ENCODE measurements around the gene TNP2.

The TNP2 gene

GRCh38 chr16:11268921-11269375 is at the start of gene TNP2:
Gene TNP2, minus strand, starts transcription at chr16:11269325. Its CDS starts 63 bp downstream, at chr16:11269262.
- no peak for DNase-seq

DNA sequence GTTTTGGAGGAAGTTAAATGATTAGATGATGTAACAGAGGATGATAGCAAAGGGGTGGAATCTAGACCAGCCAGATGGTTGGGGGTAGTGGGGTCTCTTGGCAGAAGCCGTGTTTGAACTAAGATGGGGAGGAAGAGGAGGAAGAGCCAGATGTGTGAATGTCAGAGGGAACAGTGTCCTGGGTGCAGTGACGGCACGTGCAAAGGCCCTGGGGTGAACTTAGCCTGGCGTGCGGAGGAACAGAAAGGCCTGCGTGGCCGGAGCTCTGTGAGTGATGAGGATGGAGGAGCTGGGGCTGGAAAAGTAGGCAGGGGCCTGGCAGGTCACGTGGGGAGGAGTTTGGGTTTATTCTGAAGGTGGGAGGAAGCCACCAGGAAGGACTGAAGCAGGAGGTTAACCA is 49.7 kb upstream of the TNP2 start:
- no peak for DNase-seq

DNA sequence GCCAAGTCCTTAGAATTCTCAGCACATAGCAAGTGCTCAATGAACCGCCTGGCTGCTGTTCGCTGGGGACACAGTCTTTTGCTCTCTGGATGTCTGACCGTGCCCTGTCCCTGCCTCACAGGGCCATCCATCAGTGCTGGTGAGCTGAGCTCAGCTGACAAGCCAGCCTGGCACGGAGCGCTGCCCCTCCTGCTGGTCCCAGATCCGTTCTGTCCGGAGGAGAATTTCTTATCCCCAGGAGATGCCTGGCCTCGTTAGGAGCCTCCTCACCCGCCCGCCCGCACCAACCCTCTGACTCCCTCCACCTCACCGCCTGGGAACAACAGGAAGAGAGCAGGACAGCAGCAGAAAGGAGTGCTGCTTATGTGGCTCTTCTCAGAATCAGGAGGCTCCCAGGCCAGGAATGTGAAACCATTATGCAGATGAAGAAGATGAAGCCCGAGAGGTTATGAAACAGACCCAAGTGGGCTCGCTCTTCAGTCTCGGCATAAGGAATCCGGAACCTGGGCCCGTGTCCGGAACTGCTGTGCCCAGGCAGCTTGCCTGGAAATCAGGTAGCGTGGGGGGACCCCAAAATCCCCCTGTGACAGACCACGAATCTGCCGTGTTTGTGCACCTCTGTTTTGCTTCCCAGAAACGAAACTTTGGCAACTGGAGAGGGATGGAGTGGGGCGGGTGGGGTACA is 47.3 kb upstream of the TNP2 start:
- no peak for DNase-seq

DNA sequence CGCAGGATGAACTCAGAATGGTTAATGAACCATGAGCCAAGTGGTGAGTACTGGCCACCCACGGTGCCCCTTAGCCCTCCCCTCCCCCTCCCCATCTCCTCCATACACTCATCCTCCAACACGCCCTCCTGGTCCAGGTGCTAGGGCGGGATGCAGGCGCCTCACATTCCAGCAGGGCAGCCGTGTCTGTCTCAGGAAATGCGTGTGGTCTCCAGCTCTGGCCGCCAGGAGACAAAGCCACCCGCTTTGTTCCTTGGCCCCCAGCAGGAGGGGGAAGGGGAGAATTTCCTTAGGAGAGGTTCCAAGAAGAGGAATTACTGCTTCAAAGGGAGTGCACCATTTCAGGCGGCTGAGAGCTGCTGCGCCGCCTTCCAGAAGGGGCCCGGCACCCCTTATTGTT is 46.4 kb upstream of the TNP2 start:
- no peak for DNase-seq

- no peak for DNase-seq
These were observed 45.3 kb upstream of the TNP2 start for GRCh38 chr16:11314309-11314894.

DNA sequence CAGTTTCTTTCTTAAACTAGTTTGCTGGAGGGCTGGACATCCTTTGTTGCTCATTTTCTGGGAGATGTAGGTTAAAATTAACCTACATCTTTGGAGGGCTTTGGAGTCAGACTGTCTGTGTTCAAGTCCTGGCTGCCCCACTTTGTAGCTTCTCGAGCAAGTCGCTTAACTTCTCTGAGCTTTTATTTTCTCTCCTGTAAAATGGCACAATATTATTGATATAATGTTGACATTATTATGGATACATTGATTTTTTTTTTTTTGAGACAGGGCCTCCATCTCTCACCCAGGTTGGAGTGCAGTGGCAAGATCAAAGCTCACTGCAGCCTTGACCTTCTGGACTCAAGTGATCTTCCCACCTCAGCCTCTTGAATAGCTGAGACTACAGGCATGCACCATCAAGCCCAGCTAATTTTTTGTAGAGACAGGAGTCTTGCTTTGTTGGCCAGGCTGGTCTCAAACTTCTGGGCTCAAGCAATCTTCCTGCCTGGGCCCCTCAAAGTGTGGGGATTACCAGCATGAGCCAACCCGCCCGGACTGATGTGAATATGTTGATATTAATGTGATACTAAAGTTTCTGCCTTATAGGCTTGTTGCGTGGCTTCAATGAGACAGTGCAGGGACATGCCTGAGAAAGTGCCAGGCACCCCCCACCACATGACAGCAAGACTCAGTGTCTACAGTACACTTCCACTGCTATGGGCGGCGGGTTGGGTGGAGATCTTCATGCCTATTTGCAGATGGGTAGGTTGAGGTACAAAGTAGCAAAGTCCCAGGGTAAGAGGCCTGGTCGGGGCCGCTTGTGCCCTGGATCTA is 44.6 kb upstream of the TNP2 start:
- no peak for DNase-seq

DNA sequence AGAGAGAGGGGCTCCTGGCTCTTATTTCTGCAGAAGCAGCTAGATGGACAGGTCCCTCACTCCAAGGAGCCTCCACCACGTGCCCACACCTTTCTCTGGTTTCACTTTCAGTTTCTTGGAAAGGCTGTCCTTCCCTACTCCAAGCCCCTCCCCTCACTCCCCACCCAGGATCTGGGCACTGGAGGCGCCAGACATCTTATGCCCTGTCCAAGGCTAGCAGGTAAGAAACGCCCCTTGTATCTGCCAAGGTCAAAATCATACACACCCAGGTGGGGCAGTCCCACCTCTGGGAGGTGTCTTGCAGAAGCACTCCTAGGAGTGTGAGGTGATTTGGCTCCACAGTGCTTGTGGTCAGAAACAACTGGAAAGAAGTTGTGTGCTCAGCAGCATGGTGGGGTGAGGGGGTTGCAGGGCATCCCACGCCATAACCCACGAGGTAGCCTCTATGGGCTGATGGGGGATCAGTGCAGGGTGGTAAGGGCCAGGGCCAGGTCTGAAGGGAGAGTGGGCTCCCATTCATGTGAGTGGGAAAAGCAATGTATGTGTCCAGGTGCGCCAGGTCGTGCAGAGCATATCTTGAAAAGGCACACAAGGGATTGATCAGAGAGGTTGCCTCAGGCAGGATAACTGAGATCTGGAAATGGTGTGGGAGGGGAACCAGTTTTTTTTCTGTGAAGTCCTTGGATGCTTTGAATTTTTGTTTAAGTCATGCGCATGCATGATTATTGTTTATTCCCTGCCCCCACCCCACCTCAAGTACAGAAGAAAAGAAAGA is 43.8 kb upstream of the TNP2 start:
- no peak for DNase-seq

- peak; percentile 20 to 25 for DNase-seq
These were observed 42.0 kb upstream of the TNP2 start for GRCh38 chr16:11310997-11311561.

GRCh38 chr16:11310634-11310977 is 41.5 kb upstream of the TNP2 start:
- DNase-seq = no peak

GRCh38 chr16:11309895-11310633 is 40.9 kb upstream of the TNP2 start:
- DNase-seq = no peak

DNA sequence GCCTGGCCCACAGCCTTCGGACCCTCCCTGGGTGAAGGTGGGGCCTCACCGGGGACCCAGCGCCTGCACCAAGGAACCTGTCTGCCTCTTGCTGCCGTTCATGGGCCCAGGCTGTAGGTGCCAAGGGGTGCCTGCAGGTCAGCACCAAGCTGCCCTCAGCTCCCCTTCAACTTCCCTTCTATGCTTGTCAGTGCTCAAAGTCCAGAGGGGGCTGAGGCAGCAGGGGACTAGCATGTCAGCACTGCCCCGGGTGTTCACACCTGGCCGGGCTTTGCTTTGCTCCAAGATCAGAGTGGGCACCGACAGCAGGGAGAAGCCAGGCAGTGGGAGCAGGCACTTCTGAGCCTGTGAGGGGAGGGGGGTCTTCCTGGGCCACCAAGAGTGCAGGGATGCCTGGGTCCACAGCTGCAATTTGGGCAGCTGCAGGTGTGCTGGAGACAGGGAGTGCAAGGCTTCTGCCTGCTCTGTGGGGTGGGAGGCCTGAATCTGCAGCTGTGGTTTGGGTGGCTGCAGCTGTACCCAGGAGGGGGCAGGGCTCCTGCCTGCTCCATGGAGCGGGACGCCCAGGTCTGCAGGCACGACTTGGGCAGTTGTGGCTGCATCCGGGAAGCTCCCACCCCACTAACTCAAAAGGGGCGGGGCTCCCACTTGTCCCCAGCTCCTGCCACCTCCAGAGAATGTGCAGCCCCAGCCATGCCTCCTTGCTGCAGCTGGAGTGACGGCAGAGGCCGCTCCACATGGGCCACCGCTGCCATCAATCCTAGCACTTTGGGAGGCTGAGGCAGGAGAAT is 39.6 kb upstream of the TNP2 start:
- DNase-seq = no peak

DNA sequence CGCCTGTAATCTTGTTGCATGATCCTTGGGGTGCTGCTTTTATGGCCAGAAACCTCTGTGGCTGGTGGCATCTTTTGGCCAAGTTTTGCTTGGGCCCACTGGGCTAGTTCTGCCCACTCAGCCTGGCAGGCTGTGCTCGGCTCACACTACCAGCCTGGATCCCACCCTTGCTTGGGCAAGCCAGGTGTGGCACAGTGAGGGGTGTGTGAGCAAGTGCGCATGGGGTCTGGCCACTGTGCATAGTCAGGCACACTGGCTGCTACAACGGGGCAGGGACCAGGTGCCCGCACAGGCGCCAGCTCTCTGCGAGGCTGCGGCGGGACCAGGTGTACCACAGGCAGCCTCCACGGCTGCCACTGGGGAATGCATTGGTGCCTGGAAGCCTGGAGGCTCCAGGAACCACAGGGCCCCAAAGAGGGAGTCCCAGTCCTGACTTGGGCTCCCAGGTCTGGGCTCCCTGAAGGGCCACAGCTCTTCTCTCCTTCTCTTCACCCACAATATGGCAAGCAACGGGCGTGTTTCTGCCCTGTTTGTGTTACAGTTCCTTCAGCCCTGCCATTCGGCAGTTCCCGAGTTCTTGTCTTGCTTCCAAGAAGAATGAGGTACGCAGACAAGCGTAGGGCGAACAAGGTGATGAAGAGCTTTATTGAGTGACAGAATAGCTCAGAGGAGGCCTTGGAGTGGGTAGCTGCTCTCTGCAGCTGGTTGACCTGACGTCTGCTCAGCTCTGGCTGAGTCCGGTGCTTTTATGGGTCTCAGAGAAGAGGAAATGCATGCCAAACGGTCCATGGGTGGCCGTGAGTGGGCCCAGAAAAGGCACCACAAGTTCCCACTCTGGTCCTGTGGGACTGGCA is 38.7 kb upstream of the TNP2 start:
- DNase-seq = no peak

DNA sequence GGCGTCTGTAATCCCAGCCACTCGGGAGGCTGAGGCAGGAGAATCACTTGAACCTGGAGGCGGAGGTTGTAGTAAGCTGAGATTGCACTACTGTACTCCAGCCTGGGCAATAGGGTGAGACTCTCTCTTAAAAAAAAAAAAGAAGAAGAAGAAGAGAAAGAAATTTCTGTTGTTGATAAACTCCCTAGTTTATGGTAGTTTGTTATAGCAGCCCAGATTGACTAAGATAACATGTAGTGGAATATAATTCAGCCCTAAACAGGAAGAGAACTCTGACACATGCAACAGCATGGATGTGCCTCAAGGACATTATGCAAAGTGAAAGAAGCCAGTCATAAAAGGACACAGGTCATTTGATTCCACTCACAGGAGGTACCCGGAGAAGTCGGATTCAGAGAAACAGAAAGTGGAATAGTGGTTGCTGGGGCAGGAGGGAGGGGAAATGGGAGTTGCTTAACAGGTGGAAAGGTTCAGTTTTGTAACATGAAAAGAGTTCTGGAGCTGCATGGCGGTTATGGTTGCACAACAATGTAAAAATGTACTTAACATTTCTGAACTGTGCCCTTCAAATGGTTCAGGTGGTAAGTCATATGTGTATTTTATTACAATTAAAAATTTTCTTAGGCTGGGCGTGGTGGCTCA is 38.0 kb upstream of the TNP2 start:
- DNase-seq = peak; percentile 86 to 93

GRCh38 chr16:11306381-11306780 is 37.3 kb upstream of the TNP2 start:
- no peak for DNase-seq

GRCh38 chr16:11303405-11304138 is 34.4 kb upstream of the TNP2 start:
- DNase-seq = no peak

GRCh38 chr16:11302977-11303376 is 33.9 kb upstream of the TNP2 start:
- no peak for DNase-seq

DNA sequence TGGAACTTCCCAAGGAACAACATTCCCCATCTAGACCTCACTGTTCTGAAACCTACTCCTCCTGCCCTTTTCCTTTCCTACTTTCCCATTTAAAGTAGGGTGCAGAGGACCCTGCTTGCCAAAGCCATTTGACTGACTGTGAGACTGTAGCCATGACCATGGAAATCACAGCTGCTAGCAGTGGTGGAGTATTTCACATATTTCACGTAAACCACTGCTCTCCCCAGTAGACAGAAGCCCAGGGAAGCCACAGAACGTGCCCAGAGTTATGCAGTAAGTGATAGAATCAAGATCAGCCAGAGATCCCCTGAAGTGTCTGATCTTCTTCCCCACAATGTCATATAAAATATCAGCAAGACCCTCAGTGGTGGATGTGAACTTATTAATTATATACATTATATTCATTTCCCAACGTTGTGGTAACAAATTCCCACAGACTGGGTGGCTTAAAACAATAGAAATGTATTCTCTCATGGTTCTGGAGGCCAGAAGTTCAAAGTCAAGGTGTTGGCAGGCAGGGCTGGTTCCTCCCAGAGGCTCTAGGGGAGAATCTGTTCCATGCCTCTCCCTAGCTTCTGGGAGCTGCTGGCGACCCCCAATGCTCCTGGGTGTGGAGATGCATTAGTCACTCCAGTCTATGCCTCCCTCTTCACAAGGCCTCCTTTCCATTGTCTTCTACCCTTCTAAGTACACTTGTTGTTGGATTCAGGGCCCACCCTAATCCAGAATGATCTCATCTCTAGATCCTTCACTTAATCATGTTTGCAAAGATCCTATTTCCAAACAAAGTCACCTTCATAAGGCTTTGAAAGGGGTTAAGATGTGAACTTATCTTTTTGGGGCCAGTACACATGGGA is 32.7 kb upstream of the TNP2 start:
- no peak for DNase-seq

DNA sequence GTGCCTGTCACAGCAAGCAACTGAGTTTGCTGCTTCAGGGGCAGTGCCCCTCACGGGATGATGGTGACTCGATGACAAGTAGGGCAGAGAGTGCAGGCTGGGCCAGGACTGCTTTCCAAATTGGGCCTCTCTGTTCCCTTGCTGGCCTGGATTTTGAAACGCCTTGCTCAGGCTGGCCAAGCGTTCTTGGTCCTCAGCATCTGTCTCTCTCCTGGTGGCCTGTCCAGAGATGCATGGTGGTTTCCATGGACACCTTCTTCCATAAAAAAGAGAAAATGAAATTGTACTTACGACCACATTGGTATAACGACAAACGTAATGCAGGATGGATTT is 31.4 kb upstream of the TNP2 start:
- no peak for DNase-seq

Measured in AML-193 (cell line).